ENCODE data around the gene DUSP22.

- TF ChIP-seq, protein P1, sequence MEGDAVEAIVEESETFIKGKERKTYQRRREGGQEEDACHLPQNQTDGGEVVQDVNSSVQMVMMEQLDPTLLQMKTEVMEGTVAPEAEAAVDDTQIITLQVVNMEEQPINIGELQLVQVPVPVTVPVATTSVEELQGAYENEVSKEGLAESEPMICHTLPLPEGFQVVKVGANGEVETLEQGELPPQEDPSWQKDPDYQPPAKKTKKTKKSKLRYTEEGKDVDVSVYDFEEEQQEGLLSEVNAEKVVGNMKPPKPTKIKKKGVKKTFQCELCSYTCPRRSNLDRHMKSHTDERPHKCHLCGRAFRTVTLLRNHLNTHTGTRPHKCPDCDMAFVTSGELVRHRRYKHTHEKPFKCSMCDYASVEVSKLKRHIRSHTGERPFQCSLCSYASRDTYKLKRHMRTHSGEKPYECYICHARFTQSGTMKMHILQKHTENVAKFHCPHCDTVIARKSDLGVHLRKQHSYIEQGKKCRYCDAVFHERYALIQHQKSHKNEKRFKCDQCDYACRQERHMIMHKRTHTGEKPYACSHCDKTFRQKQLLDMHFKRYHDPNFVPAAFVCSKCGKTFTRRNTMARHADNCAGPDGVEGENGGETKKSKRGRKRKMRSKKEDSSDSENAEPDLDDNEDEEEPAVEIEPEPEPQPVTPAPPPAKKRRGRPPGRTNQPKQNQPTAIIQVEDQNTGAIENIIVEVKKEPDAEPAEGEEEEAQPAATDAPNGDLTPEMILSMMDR (IDR thresholded peaks at IDR 0.05; ENCODE audit: low read depth, low read length), result no peak
- TF ChIP-seq EZH2phosphoT487 (IDR thresholded peaks at IDR 0.05; ENCODE audit: low read depth), result no peak
Measured at GRCh38 chr6:247351-247750, 44.9 kb upstream of the DUSP22 start.
